SK-N-SH treated with all-trans-retinoic acid at 6 μM for 48 hours (cell line): Measurements from ENCODE around the gene RASL12.

Experiments used
- ARNTL ChIP-seq: fragments of 450-650 bp; formaldehyde crosslinking; IDR thresholded peaks from 2 replicates; pipeline ENCODE4 v1.5.0; 2020; ENCODE audit warnings: low read depth, mild to moderate bottlenecking, moderate library complexity, borderline replicate concordance
- BACH2 ChIP-seq: fragments of 250-450 bp; sonication (Bioruptor Pico); IDR thresholded peaks from 2 replicates; pipeline ENCODE4 v1.9.0; 2021; ENCODE audit warnings: mild to moderate bottlenecking, borderline replicate concordance
- GLIS3 ChIP-seq: fragments of 250-450 bp; sonication (Bioruptor Pico); IDR thresholded peaks from 2 replicates; pipeline ENCODE4 v1.5.0; 2020; ENCODE audit warnings: mild to moderate bottlenecking, moderate library complexity
- ISL1 ChIP-seq: fragments of 250-450 bp; sonication (Bioruptor Pico); IDR thresholded peaks from 2 replicates; pipeline ENCODE4 v2.1.2; 2022; ENCODE audit warnings: mild to moderate bottlenecking, moderate library complexity
- PATZ1 ChIP-seq: fragments of 250-450 bp; sonication (Bioruptor Pico); IDR thresholded peaks from 2 replicates; pipeline ENCODE4 v1.8.0; 2020; ENCODE audit warnings: mild to moderate bottlenecking, moderate library complexity, borderline replicate concordance
- PPARA ChIP-seq: fragments of 250-450 bp; sonication (Bioruptor Pico); IDR thresholded peaks from 2 replicates; pipeline ENCODE4 v1.5.0; 2020; ENCODE audit warnings: mild to moderate bottlenecking, borderline replicate concordance
- TCF4 ChIP-seq: fragments of 250-450 bp; sonication (Bioruptor Pico); IDR thresholded peaks from 2 replicates; pipeline ENCODE4 v1.8.0; 2021; ENCODE audit warnings: mild to moderate bottlenecking, moderate library complexity, borderline replicate concordance
- TOX ChIP-seq: fragments of 250-450 bp; sonication (Bioruptor Pico); IDR thresholded peaks from 2 replicates; pipeline ENCODE4 v1.8.0; 2021; ENCODE audit warnings: mild to moderate bottlenecking, moderate library complexity, borderline replicate concordance
- TSHZ2 ChIP-seq: fragments of 250-450 bp; sonication (Bioruptor Pico); IDR thresholded peaks from 2 replicates; pipeline ENCODE4 v1.5.0; 2020; ENCODE audit warnings: mild to moderate bottlenecking, moderate library complexity
- ZFP3 ChIP-seq: fragments of 250-450 bp; sonication (Bioruptor Pico); IDR thresholded peaks from 2 replicates; pipeline ENCODE4 v1.5.0; 2020; ENCODE audit warnings: mild to moderate bottlenecking, moderate library complexity
- ZFP30 ChIP-seq: fragments of 450-650 bp; formaldehyde crosslinking; IDR thresholded peaks from 2 replicates; pipeline ENCODE4 v1.5.0; 2022; ENCODE audit warnings: mild to moderate bottlenecking, moderate library complexity
- ZNF70 ChIP-seq: fragments of 450-650 bp; formaldehyde crosslinking; IDR thresholded peaks from 2 replicates; pipeline ENCODE4 v1.5.0; 2020; ENCODE audit warnings: mild to moderate bottlenecking, moderate library complexity

GRCh38 chr15:65077291-65077980 is 9.6 kb upstream of the RASL12 start:
- TF ChIP-seq ZFP30 (CRISPR knock-in tag) = no peak
- TF ChIP-seq ZNF70 (CRISPR knock-in tag) = no peak
- TF ChIP-seq TOX = no peak
- TF ChIP-seq ZFP3 (CRISPR knock-in tag) = no peak
- TF ChIP-seq BACH2 (CRISPR knock-in tag) = no peak
- no peak for TF ChIP-seq GLIS3
- no peak for TF ChIP-seq PPARA (CRISPR knock-in tag)
- TF ChIP-seq PATZ1 (CRISPR knock-in tag) = no peak
- TF ChIP-seq ARNTL (CRISPR knock-in tag) = no peak
- no peak for TF ChIP-seq TSHZ2
- TF ChIP-seq TCF4 (CRISPR knock-in tag) = no peak
- TF ChIP-seq ISL1 = no peak
